ENCODE measurements around the gene ACVR1B. TPM values are rescaled to one million over a fixed set of nuclear protein-coding genes. Genes with fewer than 3 reads are reported as not detected.

ACVR1B gene
- total RNA-seq, 2 donors from 2014 or later: 6.8 TPM

DNA sequence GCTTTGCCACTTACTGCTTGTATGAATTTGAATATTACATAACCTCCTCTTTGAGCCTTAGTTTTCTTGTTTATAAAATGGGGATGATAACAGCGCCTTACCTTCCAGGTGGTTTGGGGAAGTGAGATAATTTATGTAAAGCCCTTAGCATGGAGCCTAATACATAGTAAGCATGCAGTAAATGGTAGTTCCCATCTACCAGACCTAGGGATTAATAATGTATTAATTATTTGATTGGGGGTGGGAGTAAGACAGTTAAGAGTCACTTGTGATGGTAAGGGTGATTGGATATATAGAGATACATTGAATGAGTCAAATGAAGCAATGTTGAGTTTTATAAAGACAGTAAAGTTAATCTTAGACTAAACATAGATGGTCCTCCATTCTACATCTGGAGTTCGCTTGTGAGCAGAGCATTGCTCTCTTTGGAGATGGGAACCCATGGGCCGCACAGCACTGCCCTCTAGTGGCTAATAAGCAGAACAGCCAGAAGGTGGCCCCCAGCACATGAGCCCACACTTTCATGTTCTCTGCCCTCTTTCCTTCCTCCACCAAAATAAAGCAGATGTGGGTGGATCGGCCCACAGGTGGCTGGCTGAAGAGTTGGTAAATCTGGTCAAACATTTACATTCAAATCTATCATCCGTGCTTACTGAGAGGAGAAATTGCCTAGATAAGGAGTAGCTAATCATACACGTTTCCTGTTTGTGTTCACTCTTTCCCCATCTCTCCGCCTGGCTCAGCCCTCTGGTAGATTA lies 28.7 kb downstream of the ACVR1B start:
- peaks cover 72% of the 10 kb centered on the region for H3K36me3 Mint-ChIP-seq (ENCODE audit: low read depth)
- peaks cover 23% of the 10 kb centered on the region for H3K4me1 Mint-ChIP-seq
- ATAC-seq (replicated peaks): peak; percentile 94
- H3K4me3 Mint-ChIP-seq: peak overlapping the region; percentile 29
- H3K27ac Mint-ChIP-seq: peak overlapping the region; percentile 39
- H3K9me3 Mint-ChIP-seq: no peaks in the 10 kb centered on the region
- no peaks in the 10 kb centered on the region for H3K27me3 Mint-ChIP-seq

DNA sequence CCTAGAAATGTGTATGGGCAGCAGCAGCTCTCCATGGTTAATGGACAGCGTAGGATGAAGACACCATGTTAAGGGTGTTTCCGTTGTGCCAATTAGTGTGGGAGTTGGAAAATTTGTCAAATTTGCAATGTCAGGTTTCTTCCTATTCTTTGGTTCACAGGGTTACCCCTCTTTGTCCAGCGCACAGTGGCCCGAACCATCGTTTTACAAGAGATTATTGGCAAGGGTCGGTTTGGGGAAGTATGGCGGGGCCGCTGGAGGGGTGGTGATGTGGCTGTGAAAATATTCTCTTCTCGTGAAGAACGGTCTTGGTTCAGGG lies 29.3 kb downstream of the ACVR1B start:
- H3K9me3 Mint-ChIP-seq: no peaks in the 10 kb centered on the region
- H3K27ac Mint-ChIP-seq: peak overlapping the region; percentile 39
- peaks cover 72% of the 10 kb centered on the region for H3K36me3 Mint-ChIP-seq (ENCODE audit: low read depth)
- peaks cover 17% of the 10 kb centered on the region for H3K4me1 Mint-ChIP-seq
- H3K27me3 Mint-ChIP-seq: no peaks in the 10 kb centered on the region
- peak overlapping the region; percentile 29 for H3K4me3 Mint-ChIP-seq
- ATAC-seq (replicated peaks): no peak

DNA sequence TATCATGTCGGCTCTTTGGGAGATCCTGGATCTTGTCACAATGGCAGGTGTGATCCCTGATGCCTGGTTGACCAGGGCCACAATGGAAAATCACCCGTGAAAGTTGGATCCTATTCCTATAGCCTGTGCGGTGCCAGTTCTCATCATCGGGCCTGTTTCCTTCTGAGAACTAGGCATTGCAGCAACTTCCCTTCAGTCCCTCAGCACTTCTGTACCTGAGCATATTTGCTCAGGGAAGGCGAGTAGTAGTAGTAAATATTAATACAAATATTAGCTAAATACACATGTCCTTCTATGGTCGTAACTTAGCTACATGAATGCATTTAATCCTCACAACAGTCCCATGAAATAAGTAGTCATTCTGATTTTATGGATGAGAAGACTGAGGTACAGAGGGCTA lies 33.2 kb downstream of the ACVR1B start:
- no peaks in the 10 kb centered on the region for H3K27me3 Mint-ChIP-seq
- H3K4me3 Mint-ChIP-seq: no peak overlapping the region
- H3K9me3 Mint-ChIP-seq: no peaks in the 10 kb centered on the region
- peaks cover 55% of the 10 kb centered on the region for H3K36me3 Mint-ChIP-seq (ENCODE audit: low read depth)
- peaks cover 10% of the 10 kb centered on the region for H3K4me1 Mint-ChIP-seq
- ATAC-seq (replicated peaks): no peak
- H3K27ac Mint-ChIP-seq: no peak overlapping the region

DNA sequence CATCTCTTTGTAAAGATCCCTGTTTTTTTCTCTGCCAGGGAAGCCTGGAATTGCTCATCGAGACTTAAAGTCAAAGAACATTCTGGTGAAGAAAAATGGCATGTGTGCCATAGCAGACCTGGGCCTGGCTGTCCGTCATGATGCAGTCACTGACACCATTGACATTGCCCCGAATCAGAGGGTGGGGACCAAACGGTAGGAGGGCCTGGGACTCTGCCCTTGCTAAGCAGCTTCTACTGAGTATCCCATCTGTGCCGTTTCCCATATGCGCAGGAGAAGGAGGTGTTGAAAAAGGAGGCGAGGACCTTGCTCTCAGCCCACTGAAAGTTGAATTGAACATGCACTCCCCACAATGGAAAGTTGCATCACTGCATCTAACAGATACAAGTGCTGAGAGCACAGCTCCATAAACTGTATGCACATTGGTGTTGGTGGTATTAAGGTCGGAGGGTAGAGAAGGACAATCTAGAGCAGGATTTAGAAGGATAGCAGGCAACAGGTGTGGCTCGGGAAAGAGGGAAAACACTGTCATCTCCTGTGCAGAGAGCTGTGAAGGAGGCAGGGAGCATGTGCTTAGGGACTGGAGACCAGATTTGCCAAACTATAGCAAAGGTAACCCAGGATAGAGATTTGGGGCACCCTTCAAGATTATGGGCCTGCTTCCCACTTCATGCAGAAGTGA lies 33.8 kb downstream of the ACVR1B start:
- no peak for ATAC-seq (replicated peaks)
- no peak overlapping the region for H3K4me3 Mint-ChIP-seq
- H3K27me3 Mint-ChIP-seq: no peaks in the 10 kb centered on the region
- H3K4me1 Mint-ChIP-seq: peaks cover 6% of the 10 kb centered on the region
- H3K36me3 Mint-ChIP-seq (ENCODE audit: low read depth): peaks cover 48% of the 10 kb centered on the region
- no peak overlapping the region for H3K27ac Mint-ChIP-seq
- H3K9me3 Mint-ChIP-seq: no peaks in the 10 kb centered on the region

DNA sequence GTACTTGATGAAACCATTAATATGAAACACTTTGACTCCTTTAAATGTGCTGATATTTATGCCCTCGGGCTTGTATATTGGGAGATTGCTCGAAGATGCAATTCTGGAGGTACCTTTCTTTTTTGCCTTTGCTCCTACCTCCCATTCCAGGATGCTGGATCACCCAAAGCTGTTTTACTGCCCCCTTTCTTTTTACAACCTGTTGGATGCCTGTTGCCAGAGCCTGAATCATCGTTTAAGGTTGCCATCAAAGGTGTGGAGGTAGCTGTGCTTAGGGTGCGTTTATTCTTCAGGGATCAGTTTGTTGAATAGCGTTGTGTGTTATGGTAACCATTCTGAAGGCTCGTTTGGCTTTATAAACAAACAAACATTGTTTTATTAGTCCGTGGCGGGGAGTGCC lies 35.3 kb downstream of the ACVR1B start:
- Mint-ChIP-seq H3K4me1 (no peaks in the 10 kb centered on the region), H3K9me3 (no peaks in the 10 kb centered on the region), H3K36me3 (ENCODE audit: low read depth) (peaks cover 37% of the 10 kb centered on the region), H3K27me3 (no peaks in the 10 kb centered on the region), H3K4me3 (no peak overlapping the region), H3K27ac (no peak overlapping the region)
- ATAC-seq (replicated peaks): no peak

DNA sequence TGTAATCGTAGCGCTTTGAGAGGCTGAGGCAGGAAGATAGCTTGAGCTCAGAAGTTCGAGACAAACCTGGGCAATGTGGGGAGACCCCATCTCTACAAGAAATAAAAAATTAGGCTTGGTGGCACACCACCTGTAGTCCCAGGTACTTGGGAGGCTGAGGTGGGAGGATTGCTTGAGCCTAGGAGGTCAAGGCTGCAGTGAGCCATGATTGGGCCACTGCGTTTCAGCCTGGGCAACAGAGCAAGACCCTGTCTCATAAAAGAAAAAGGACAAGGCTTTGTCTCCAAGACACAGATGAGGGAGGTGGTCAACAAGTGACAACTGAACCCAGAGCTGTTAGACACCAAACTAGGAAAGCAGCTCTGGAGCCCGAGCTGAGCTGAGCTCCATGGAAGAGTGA lies 40.7 kb downstream of the ACVR1B start:
- Mint-ChIP-seq H3K4me1 (peaks cover 4% of the 10 kb centered on the region), H3K36me3 (ENCODE audit: low read depth) (peaks cover 17% of the 10 kb centered on the region), H3K27ac (no peak overlapping the region), H3K27me3 (no peaks in the 10 kb centered on the region), H3K9me3 (no peaks in the 10 kb centered on the region), H3K4me3 (no peak overlapping the region)
- ATAC-seq (replicated peaks): no peak

DNA sequence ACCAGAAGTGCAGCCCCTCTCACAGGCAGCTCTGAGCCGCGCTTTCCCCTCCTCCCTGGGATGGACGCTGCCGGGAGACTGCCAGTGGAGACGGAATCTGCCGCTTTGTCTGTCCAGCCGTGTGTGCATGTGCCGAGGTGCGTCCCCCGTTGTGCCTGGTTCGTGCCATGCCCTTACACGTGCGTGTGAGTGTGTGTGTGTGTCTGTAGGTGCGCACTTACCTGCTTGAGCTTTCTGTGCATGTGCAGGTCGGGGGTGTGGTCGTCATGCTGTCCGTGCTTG lies 43.0 kb downstream of the ACVR1B start:
- H3K4me1 Mint-ChIP-seq: peaks cover 4% of the 10 kb centered on the region
- H3K4me3 Mint-ChIP-seq: no peak overlapping the region
- H3K36me3 Mint-ChIP-seq (ENCODE audit: low read depth): peaks cover 17% of the 10 kb centered on the region

DNA sequence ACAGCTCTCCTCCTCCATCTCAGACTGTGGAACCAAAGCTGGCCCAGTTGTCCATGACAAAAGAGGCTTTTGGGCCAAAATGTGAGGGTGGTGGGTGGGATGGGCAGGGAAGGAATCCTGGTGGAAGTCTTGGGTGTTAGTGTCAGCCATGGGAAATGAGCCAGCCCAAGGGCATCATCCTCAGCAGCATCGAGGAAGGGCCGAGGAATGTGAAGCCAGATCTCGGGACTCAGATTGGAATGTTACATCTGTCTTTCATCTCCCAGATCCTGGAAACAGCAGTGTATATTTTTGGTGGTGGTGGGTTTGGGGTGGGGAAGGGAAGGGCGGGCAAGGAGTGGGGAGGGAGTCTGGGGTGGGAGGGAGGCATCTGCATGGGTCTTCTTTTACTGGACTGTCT lies 43.5 kb downstream of the ACVR1B start:
- Mint-ChIP-seq H3K4me1 (peaks cover 4% of the 10 kb centered on the region), H3K27ac (no peak overlapping the region), H3K27me3 (no peaks in the 10 kb centered on the region), H3K36me3 (ENCODE audit: low read depth) (peaks cover 17% of the 10 kb centered on the region), H3K4me3 (no peak overlapping the region), H3K9me3 (no peaks in the 10 kb centered on the region)
- ATAC-seq (replicated peaks): no peak

More for the DNA sequence above, 43.0 kb downstream of the ACVR1B start:
- Mint-ChIP-seq H3K27ac (no peak overlapping the region), H3K9me3 (no peaks in the 10 kb centered on the region), H3K27me3 (no peaks in the 10 kb centered on the region)
- no peak for ATAC-seq (replicated peaks)

DNA sequence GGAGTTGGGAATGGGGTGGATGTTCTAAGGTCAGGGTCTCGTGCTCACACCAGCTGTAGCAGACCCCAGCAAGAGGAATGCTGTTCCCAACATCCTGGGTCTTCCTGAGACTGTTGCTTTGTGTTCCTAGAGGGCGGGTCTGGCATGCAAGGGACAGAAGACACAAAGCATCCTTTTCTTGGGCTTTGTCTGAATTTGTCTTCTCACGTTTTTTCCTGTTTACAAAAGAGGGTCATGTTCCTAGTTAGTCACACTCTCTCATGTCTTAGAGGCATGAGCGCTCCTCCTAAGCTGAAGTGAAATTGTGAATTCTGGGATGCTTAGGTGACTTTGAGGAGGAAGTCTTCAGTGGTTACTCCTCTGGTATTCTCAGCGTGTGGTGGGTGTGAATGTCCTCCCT lies 45.6 kb downstream of the ACVR1B start:
- H3K9me3 Mint-ChIP-seq: no peaks in the 10 kb centered on the region
- H3K4me3 Mint-ChIP-seq: no peak overlapping the region
- no peaks in the 10 kb centered on the region for H3K27me3 Mint-ChIP-seq
- H3K27ac Mint-ChIP-seq: no peak overlapping the region
- ATAC-seq (replicated peaks): no peak
- peaks cover 4% of the 10 kb centered on the region for H3K4me1 Mint-ChIP-seq
- H3K36me3 Mint-ChIP-seq (ENCODE audit: low read depth): peaks cover 14% of the 10 kb centered on the region

DNA sequence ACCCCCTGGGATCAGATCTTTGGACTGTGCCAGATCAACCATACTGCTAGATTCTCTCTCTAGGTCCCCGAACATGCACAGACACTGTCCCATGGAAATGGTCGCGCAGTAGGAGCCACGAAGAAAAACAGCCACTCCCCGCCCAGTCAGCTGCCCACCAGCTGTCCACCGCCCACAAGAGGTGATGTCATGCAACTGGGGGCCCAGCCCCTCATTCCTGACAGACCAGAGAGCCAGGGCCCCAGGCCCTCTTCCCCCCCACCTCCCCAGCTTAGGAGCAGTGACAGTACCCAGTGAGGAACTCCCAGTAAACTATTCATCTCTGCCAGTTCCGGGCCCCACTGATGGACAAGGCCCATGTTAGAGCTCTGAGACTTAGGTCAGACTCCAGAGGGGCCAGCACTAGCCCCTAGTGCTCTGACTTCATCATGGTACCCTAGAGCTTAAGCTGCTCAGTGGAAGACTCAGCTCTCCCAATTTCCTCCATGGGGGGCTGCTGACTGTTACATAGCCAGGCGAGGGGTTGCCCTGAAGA lies 51.6 kb downstream of the ACVR1B start:
- H3K27ac Mint-ChIP-seq: no peak overlapping the region
- no peak for ATAC-seq (replicated peaks)
- no peaks in the 10 kb centered on the region for H3K4me1 Mint-ChIP-seq
- H3K36me3 Mint-ChIP-seq (ENCODE audit: low read depth): peaks cover 9% of the 10 kb centered on the region
- H3K9me3 Mint-ChIP-seq: no peaks in the 10 kb centered on the region
- H3K27me3 Mint-ChIP-seq: no peaks in the 10 kb centered on the region
- no peak overlapping the region for H3K4me3 Mint-ChIP-seq

DNA sequence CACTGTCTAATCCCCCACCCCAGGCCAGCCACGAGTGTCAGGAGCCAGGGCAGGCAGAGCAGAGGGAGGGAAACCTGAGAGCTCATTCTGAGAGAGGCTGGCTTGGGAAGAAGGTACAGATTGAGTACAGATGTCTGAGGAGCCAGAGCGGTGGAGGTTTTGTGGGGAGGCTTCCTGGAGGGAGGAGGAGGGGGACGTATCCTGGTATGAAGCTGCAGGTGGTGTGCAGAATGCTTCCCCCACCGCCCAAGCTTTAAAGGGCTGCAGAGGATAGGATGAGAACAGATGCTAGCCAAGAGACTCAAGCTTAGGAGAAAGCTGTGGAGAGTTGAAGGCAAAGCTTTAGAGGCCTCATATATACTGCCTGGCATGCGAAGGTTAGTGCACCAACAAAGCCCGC lies 52.1 kb downstream of the ACVR1B start:
- no peak overlapping the region for H3K27ac Mint-ChIP-seq
- H3K4me3 Mint-ChIP-seq: no peak overlapping the region
- H3K4me1 Mint-ChIP-seq: peaks cover 4% of the 10 kb centered on the region
- no peak for ATAC-seq (replicated peaks)
- H3K9me3 Mint-ChIP-seq: no peaks in the 10 kb centered on the region
- H3K36me3 Mint-ChIP-seq (ENCODE audit: low read depth): peaks cover 14% of the 10 kb centered on the region
- H3K27me3 Mint-ChIP-seq: no peaks in the 10 kb centered on the region

DNA sequence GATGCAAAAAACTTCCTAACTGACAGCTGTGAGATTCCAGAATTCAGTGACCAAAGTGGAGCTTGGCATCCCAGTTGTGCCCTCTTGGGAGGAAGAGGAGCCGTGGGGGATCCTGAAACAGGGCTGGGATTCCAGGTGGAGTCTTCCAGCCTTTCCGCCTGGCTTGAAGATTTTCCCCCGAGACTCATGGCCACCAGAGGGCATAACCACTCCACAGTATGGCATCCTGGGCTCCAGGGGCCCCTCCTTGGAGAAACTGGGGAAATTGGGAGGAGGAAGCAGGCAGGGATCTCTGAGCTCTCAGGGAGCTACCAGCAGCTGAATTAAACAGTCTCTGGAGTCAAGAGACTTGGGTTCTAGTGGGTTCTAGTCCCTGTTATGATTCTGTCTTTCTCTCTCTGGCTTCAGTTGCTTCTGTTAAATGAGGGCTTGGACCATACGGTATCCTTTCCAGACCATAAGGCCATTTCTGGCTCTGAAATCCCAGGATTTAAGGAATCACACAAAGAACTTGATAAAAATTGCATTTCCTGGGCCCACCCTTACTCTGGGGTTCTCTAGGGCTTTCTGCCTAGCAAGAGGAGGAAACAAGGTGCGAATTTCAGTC lies 52.6 kb downstream of the ACVR1B start:
- no peak overlapping the region for H3K27ac Mint-ChIP-seq
- H3K27me3 Mint-ChIP-seq: no peaks in the 10 kb centered on the region
- H3K4me1 Mint-ChIP-seq: peaks cover 4% of the 10 kb centered on the region
- no peak for ATAC-seq (replicated peaks)
- H3K36me3 Mint-ChIP-seq (ENCODE audit: low read depth): peaks cover 20% of the 10 kb centered on the region
- no peaks in the 10 kb centered on the region for H3K9me3 Mint-ChIP-seq
- no peak overlapping the region for H3K4me3 Mint-ChIP-seq

DNA sequence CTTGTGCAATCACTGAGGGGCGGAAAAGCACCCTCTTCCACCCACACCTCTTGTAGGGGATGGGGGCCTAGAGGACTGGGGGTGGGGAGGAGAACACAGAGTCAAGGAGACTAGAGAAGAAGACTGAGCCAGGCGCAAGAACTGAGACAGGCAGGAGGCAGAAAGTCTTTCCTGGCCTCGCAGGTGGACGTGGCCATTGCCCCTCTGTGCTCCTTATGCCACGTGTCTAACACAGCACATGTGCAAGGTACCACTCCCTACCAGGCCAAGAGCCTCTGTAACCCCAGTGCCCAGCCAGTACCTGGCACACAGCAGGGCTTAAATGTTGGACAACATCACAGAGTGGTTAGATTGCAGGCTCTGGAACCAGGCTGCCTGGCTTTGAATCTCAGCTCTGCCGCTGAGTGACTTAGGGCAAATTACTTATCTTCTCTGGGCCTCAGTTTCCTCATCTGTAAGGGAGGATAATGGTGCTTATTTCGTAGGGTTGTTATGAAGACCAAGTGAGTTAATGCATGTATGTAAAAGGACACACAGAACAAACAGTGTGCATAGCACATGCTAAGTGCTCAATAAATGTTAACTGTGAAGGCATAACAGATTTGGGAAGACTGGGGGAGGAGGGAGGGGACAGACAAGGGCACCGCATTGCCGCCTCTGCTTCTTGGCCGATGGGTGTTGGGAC lies 53.9 kb downstream of the ACVR1B start:
- Mint-ChIP-seq H3K9me3 (no peaks in the 10 kb centered on the region), H3K4me1 (peaks cover 4% of the 10 kb centered on the region), H3K36me3 (ENCODE audit: low read depth) (peaks cover 25% of the 10 kb centered on the region), H3K4me3 (peak overlapping the region; percentile 78), H3K27me3 (no peaks in the 10 kb centered on the region), H3K27ac (no peak overlapping the region)
- ATAC-seq (replicated peaks): no peak

DNA sequence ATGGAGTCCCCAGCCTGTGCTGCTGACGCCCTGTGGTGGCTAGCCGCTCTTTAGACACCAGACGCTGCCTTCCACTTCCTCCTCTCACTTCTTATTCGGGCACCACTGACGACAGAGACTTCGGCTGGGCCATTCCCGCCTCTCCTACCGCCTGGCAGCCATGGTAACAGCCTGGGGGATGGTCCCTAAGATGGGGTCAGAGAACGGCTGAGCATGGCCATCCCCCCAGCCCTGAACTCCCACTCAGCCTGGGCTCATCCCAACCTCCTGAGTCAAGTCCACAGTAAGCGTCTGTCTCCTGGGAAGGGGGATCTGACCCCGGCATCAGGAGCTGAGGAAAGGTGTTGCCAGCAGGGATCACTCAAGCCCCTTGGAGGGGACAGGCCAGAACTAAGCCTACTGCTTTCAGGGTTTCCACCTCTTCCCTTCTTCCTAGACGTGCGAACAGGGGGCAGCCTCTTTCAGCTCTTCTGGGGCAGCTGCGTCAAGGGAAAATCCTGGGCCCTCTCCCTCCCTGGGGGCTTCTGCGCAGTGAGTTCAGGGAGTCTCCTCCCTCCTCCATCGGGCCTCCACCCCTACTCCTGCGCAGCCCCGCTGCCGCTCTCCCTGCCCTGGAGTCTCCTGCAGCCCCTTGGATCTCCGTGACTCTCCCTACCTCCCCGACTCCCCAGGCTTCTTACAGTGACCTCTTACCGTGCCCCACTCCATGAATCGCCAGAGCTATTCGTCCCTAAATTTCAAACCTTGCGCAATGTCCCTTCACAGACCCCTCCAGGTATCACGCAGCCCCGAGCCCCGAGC lies 54.6 kb downstream of the ACVR1B start:
- peak; percentile 16 for ATAC-seq (replicated peaks)
- Mint-ChIP-seq H3K4me3 (peak overlapping the region; percentile 78), H3K27me3 (no peaks in the 10 kb centered on the region), H3K36me3 (ENCODE audit: low read depth) (peaks cover 32% of the 10 kb centered on the region), H3K27ac (no peak overlapping the region), H3K4me1 (peaks cover 4% of the 10 kb centered on the region), H3K9me3 (no peaks in the 10 kb centered on the region)
